Measurements from ENCODE around the gene TTLL1.

Gene TTLL1

DNA sequence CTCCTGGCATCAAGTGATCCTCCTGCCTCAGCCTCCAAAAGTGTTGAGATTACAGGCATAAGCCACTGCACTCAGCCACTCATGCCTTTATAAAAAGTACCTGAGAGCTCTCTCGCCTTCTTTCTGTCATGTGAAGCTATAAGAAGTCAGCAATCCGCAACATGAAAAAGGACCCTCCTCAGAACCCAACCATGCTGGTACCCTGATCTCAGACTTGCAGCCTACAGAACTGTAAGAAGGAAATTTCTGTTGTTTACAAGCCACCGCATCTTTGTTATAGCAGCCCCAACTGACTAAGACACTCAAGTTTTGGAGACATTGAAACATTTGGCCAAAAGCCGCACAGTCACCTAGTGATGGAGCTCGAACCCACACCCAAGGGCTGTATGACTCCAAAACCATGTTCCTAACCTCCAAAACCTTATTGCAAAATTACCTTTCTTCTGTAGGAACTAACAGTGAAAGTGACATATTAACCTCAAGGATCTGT, 83.1 kb downstream of the TTLL1 start:
- Histone ChIP-seq H3K27ac (peak overlapping the region in 1 of 2 donors; percentile 80), H3K27me3 (no peaks in the 10 kb centered on the region), H3K36me3 (no peaks in the 10 kb centered on the region), H3K9me3 (no peaks in the 10 kb centered on the region), H3K4me3 (no peak overlapping the region), H3K4me1 (peaks cover 0 to 89% (median 54%) of the 10 kb centered on the region in 4 donors)
- no peak for DNase-seq
- no peak for TF ChIP-seq CTCF (IDR thresholded peaks at IDR 0.05)
- intact Hi-C loops (cut with DNase I; ENCODE audit: low total_unique reads) = no loop called here

DNA sequence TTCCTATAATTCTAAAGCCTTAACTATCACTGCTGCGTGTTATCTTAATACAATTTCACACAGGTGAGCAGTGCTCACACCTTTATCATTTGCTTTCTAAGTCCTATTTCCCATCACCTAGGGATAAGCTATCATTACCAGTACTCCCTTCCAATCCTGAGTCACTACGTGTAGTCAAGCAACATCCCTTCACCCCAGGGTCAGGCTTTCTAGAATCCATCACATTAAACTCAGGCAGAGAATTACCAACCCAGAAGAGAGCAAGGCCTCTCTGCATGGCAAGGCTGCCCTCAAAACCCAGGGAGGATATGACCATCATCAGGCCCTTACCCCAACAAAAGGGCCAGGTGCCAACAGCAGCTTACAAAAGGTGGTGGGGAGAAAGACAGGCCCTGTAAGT, 84.1 kb downstream of the TTLL1 start:
- H3K27ac ChIP-seq = peak overlapping the region in 1 of 2 donors; percentile 15
- H3K27me3 ChIP-seq = no peaks in the 10 kb centered on the region
- H3K4me3 ChIP-seq = no peak overlapping the region
- no peaks in the 10 kb centered on the region for H3K9me3 ChIP-seq
- TF ChIP-seq CTCF (IDR thresholded peaks at IDR 0.05) = no peak
- H3K36me3 ChIP-seq = no peaks in the 10 kb centered on the region
- DNase-seq = no peak
- intact Hi-C loops (cut with DNase I; ENCODE audit: low total_unique reads) = no loop called here
- peaks cover 0 to 95% (median 64%) of the 10 kb centered on the region in 4 donors for H3K4me1 ChIP-seq

GRCh38 chr22:43004362-43005035, 84.7 kb downstream of the TTLL1 start:
- intact Hi-C loops (cut with DNase I; ENCODE audit: low total_unique reads) = no loop called here
- DNase-seq = no peak
- Histone ChIP-seq H3K27ac (peak overlapping the region in 1 of 2 donors; percentile 11), H3K27me3 (no peaks in the 10 kb centered on the region), H3K4me3 (no peak overlapping the region), H3K9me3 (no peaks in the 10 kb centered on the region), H3K4me1 (peaks cover 0 to 95% (median 67%) of the 10 kb centered on the region in 4 donors), H3K36me3 (no peaks in the 10 kb centered on the region)
- TF ChIP-seq CTCF (IDR thresholded peaks at IDR 0.05) = no peak

- Histone ChIP-seq H3K27me3 (no peaks in the 10 kb centered on the region), H3K4me3 (no peak overlapping the region), H3K4me1 (peaks cover 0 to 93% (median 59%) of the 10 kb centered on the region in 4 donors), H3K27ac (peak overlapping the region; percentile 73 to 79), H3K36me3 (no peaks in the 10 kb centered on the region), H3K9me3 (no peaks in the 10 kb centered on the region)
- no peak for TF ChIP-seq CTCF (IDR thresholded peaks at IDR 0.05)
- intact Hi-C loops (cut with DNase I; ENCODE audit: low total_unique reads) = no loop called here
- DNase-seq = no peak
Measured at GRCh38 chr22:43002202-43002586, 87.0 kb downstream of the TTLL1 start.

GRCh38 chr22:43001271-43002201, 87.7 kb downstream of the TTLL1 start:
- H3K27ac ChIP-seq = peak overlapping the region; percentile 73 to 79
- intact Hi-C loops (cut with DNase I; ENCODE audit: low total_unique reads) = no loop called here
- no peaks in the 10 kb centered on the region for H3K27me3 ChIP-seq
- H3K4me1 ChIP-seq = peaks cover 0 to 93% (median 64%) of the 10 kb centered on the region in 4 donors
- H3K9me3 ChIP-seq = no peaks in the 10 kb centered on the region
- no peak for TF ChIP-seq CTCF (IDR thresholded peaks at IDR 0.05)
- H3K4me3 ChIP-seq = no peak overlapping the region
- no peak for DNase-seq
- H3K36me3 ChIP-seq = no peaks in the 10 kb centered on the region
